Measurements from ENCODE around the gene DOP1A. TPM values are rescaled to one million over a fixed set of nuclear protein-coding genes. Genes with fewer than 3 reads are reported as not detected.

The DOP1A gene
- total RNA-seq, 6 experiments from 2014 or later, result 9.5 to 15.4 (median 13.2) TPM

DNA sequence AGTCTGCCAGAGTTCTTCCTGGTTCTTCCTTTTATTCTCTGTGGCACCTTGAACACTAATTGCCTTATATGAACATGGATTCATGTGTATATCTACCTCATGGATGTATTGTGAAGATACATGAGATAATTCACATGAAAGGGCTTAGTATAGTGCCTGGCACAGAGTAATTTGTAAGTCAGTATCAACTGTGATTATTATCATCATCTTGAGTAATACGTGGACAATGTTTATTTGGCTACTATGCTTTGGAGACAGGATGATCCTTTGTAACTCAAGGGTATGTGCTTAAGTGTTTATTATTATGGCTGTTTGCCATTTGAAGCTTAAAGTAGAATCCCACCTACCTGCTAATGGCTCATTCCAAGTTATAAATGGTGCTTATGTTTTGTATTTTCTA, 16.0 kb downstream of the DOP1A start:
- Mint-ChIP-seq H3K27me3 (ENCODE audit: insufficient read depth) (no peaks in the 10 kb centered on the region), H3K9me3 (no peaks in the 10 kb centered on the region), H3K36me3 (ENCODE audit: low read depth) (peaks cover 10% of the 10 kb centered on the region), H3K27ac (no peak overlapping the region), H3K4me1 (ENCODE audit: low read depth) (peaks cover 8% of the 10 kb centered on the region), H3K4me3 (no peak overlapping the region)
- TF ChIP-seq, protein P1, sequence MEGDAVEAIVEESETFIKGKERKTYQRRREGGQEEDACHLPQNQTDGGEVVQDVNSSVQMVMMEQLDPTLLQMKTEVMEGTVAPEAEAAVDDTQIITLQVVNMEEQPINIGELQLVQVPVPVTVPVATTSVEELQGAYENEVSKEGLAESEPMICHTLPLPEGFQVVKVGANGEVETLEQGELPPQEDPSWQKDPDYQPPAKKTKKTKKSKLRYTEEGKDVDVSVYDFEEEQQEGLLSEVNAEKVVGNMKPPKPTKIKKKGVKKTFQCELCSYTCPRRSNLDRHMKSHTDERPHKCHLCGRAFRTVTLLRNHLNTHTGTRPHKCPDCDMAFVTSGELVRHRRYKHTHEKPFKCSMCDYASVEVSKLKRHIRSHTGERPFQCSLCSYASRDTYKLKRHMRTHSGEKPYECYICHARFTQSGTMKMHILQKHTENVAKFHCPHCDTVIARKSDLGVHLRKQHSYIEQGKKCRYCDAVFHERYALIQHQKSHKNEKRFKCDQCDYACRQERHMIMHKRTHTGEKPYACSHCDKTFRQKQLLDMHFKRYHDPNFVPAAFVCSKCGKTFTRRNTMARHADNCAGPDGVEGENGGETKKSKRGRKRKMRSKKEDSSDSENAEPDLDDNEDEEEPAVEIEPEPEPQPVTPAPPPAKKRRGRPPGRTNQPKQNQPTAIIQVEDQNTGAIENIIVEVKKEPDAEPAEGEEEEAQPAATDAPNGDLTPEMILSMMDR (IDR thresholded peaks at IDR 0.05), result no peak
- DNase-seq, result no peak

DNA sequence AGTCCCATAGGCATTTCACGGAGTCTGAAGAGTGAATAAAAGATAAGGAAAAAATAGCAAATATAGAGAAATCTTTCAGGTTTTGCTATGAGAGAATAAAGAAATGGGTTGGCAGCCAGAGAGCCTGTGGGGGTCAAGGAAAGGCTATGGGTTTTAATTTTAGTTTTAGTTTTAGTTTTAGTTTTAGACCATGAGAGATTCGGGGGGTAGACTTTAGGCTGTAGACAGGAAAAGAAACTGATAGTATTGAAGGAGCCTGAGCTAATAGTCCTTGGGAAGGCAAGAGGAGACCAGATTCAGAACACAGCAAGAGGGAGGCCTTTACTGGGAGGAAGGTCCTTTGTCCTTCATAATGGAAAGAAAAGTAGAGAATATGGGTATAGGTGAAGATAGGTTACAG, 19.3 kb downstream of the DOP1A start:
- no peak for DNase-seq
- TF ChIP-seq, protein P1 (IDR thresholded peaks at IDR 0.05), result no peak
- Mint-ChIP-seq H3K4me1 (ENCODE audit: low read depth) (peaks cover 10% of the 10 kb centered on the region), H3K9me3 (no peaks in the 10 kb centered on the region), H3K36me3 (ENCODE audit: low read depth) (peaks cover 9% of the 10 kb centered on the region), H3K4me3 (no peak overlapping the region), H3K27me3 (ENCODE audit: insufficient read depth) (no peaks in the 10 kb centered on the region), H3K27ac (no peak overlapping the region)

DNA sequence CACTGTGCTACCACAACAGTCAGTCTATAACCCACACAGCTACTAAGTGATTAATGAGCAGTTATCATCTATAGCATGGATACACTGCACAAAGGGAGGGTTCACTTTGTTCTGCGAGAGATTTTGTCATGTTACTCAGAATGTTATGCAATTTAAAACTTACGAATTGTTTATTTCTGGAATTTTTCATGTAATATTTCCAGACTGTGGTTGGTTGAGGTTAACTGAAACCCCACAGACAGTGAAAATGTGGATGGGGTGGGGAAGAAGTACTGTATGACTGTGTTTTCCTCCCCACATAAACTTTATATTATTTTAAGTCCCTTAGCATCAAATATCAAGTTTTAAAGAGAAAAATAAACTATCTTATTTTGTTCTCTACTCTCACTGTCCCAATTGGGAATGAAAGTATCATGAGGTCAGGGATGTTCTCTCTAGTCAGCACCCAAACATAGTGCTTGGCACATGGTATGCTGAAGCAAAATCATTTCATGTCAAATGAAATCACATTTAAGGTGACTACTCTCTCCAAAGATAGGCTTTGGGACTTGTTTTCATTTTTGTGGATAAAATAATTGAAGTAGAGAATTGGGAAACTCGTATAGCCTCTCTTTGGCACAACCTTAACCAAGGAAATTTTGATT, 25.4 kb downstream of the DOP1A start:
- Mint-ChIP-seq H3K36me3 (ENCODE audit: low read depth) (peaks cover 7% of the 10 kb centered on the region; the same call in 1 of the 2 replicates), H3K4me1 (ENCODE audit: low read depth) (peaks cover 43% of the 10 kb centered on the region), H3K4me3 (peak overlapping the region; percentile 32; the same call in 1 of the 2 replicates), H3K27ac (peak overlapping the region; percentile 49; the same call in 1 of the 2 replicates), H3K9me3 (no peaks in the 10 kb centered on the region), H3K27me3 (ENCODE audit: insufficient read depth) (no peaks in the 10 kb centered on the region)
- TF ChIP-seq, protein P1 (IDR thresholded peaks at IDR 0.05), result no peak
- DNase-seq, result peak; percentile 12

DNA sequence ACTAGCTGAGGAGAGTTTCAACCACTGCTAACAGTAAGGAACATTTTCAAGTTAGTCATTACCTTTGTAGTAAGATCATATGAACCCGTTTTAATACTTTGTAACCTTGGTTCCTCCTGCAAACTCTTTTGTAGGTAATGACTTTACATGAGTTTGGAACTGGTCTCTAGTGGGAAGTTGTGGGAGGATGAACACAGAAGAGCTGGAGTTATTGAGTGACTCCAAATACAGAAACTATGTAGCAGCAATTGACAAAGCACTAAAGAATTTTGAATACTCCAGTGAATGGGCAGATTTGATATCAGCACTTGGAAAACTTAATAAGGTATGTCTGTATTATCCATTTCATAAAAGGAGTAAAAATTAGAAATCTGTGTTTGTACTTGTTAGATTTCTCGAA, 29.3 kb downstream of the DOP1A start:
- Mint-ChIP-seq H3K9me3 (no peaks in the 10 kb centered on the region), H3K4me1 (ENCODE audit: low read depth) (peaks cover 40% of the 10 kb centered on the region), H3K27ac (peak overlapping the region; percentile 19; the same call in 1 of the 2 replicates), H3K27me3 (ENCODE audit: insufficient read depth) (no peaks in the 10 kb centered on the region), H3K36me3 (ENCODE audit: low read depth) (peaks cover 7% of the 10 kb centered on the region; the same call in 1 of the 2 replicates), H3K4me3 (no peak overlapping the region)
- TF ChIP-seq, protein P1 (IDR thresholded peaks at IDR 0.05), result no peak
- DNase-seq, result peak; percentile 18

DNA sequence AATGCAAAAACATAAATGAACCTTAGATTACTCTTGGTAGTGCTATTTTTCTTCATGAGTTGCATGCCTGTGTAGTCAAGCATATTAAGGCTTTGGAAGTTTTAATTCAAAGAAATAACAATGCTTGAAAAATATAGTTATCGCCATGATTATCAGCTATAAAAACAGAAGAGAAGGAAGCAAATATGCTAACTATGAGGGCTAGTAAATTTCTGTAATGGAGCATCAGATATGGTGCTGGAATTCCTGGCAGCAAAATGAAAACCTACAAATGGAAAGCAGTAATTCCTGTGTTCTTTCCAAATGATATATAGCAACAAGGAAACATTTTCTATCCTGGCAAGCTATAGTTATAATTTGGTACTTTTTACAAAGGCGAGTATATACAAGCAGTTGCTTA, 29.7 kb downstream of the DOP1A start:
- H3K27ac Mint-ChIP-seq, result peak overlapping the region; percentile 19; the same call in 1 of the 2 replicates
- no peaks in the 10 kb centered on the region for H3K9me3 Mint-ChIP-seq
- peak; percentile 8 for DNase-seq
- H3K4me1 Mint-ChIP-seq (ENCODE audit: low read depth), result peaks cover 36% of the 10 kb centered on the region
- no peak overlapping the region for H3K4me3 Mint-ChIP-seq
- peaks cover 11% of the 10 kb centered on the region for H3K36me3 Mint-ChIP-seq (ENCODE audit: low read depth)
- TF ChIP-seq, protein P1 (IDR thresholded peaks at IDR 0.05), result no peak
- no peaks in the 10 kb centered on the region for H3K27me3 Mint-ChIP-seq (ENCODE audit: insufficient read depth)
